Choroid plexus epithelial cell (primary cell): Measurements from ENCODE around the gene GBP6.
"Not testable (repeated sequence)": the region's sequence is repeated elsewhere in the genome, so short reads cannot be mapped to it uniquely, and the experiment has no call there.

Source experiments
- DNase-seq: peaks from one replicate; pipeline ENCODE4 v3.0.0-alpha.2; 2010; ENCODE audit warnings: low read depth
- H3K4me3 ChIP-seq: 2 replicates; pipeline ENCODE4 v1.5.1; 2011; ENCODE audit warnings: low read depth, mild to moderate bottlenecking, control low read depth, low read length, moderate library complexity
- CTCF ChIP-seq: conservative IDR thresholded peaks from 2 replicates; pipeline ENCODE4 v1.5.1; 2011; ENCODE audit warnings: low read depth, mild to moderate bottlenecking, control low read depth, inconsistent platforms, low read length, moderate library complexity

Gene GBP6

GRCh38 chr1:89369331-89369730, 5.5 kb downstream of the GBP6 start:
- no peak overlapping the region for H3K4me3 ChIP-seq
- no peak for TF ChIP-seq CTCF
- no peak for DNase-seq

GRCh38 chr1:89373810-89374209, 10.0 kb downstream of the GBP6 start:
- not testable (repeated sequence) for DNase-seq, H3K4me3 ChIP-seq

GRCh38 chr1:89378001-89378400, 14.1 kb downstream of the GBP6 start:
- no peak for DNase-seq
- H3K4me3 ChIP-seq, result no peak overlapping the region
- no peak for TF ChIP-seq CTCF

- no peak for TF ChIP-seq CTCF
- no peak for DNase-seq
- H3K4me3 ChIP-seq, result no peak overlapping the region
These were observed 17.8 kb downstream of the GBP6 start for GRCh38 chr1:89381618-89382017.

GRCh38 chr1:89382479-89382878, 18.6 kb downstream of the GBP6 start:
- no peak overlapping the region for H3K4me3 ChIP-seq
- DNase-seq, result no peak
- TF ChIP-seq CTCF, result no peak

GRCh38 chr1:89383185-89383584, 19.3 kb downstream of the GBP6 start:
- DNase-seq, result no peak
- no peak overlapping the region for H3K4me3 ChIP-seq
- no peak for TF ChIP-seq CTCF

- no peak overlapping the region for H3K4me3 ChIP-seq
- DNase-seq, result no peak
- no peak for TF ChIP-seq CTCF
These were observed 26.8 kb downstream of the GBP6 start for GRCh38 chr1:89390707-89391106.

- DNase-seq, result no peak
- TF ChIP-seq CTCF, result no peak
- H3K4me3 ChIP-seq, result no peak overlapping the region
These were observed 27.8 kb downstream of the GBP6 start for GRCh38 chr1:89391686-89392085.
